Karpas-422 (cell line): ENCODE measurements around the gene PRKAG2. TPM values are rescaled to one million over a fixed set of nuclear protein-coding genes. Genes with fewer than 3 reads are reported as not detected.
A peak's percentile ranks its signal among the peaks of the same experiment; 100 is the strongest.
"Not testable (repeated sequence)": the region's sequence is repeated elsewhere in the genome, so short reads cannot be mapped to it uniquely, and the experiment has no call there.

Experiments
- DNase-seq: peaks from one replicate; pipeline ENCODE4 v3.0.0-alpha.2; 2015
- H2AFZ ChIP-seq: fragments of 200-600 bp; sonication (generic); 2 replicates; pipeline ENCODE4 v1.6.1; 2014; ENCODE audit warnings: antibody characterized with exemption, low read length, mixed read lengths
- H3K27ac ChIP-seq: fragments of 200-600 bp; sonication (generic); 2 replicates; pipeline ENCODE4 v1.5.1; 2014; ENCODE audit warnings: mild to moderate bottlenecking, low read length, moderate library complexity
- H3K27me3 ChIP-seq: fragments of 200-600 bp; sonication (generic); 2 replicates; pipeline ENCODE4 v1.6.1; 2014; ENCODE audit warnings: low read length, mixed read lengths
- H3K36me3 ChIP-seq: fragments of 200-600 bp; sonication (generic); 2 replicates; pipeline ENCODE4 v1.6.1; 2014; ENCODE audit warnings: low read length, mixed read lengths; ENCODE audit not compliant: insufficient read depth
- H3K4me1 ChIP-seq: fragments of 200-600 bp; sonication (generic); 2 replicates; pipeline ENCODE4 v1.6.1; 2014; ENCODE audit warnings: mild to moderate bottlenecking, low read length, mixed read lengths
- H3K4me2 ChIP-seq: fragments of 200-600 bp; sonication (generic); 2 replicates; pipeline ENCODE4 v1.6.1; 2014; ENCODE audit warnings: low read length, low read depth, mild to moderate bottlenecking; ENCODE audit not compliant: poor library complexity, severe bottlenecking
- H3K4me3 ChIP-seq: fragments of 200-600 bp; sonication (generic); 2 replicates; pipeline ENCODE4 v1.5.1; 2014; ENCODE audit warnings: mild to moderate bottlenecking, antibody characterized with exemption, low read length, mixed read lengths
- H3K79me2 ChIP-seq: fragments of 200-600 bp; sonication (generic); 2 replicates; pipeline ENCODE4 v1.6.1; 2014; ENCODE audit warnings: mild to moderate bottlenecking, low read length, mixed read lengths
- H3K9ac ChIP-seq: fragments of 200-600 bp; sonication (generic); 2 replicates; pipeline ENCODE4 v1.6.0; 2014; ENCODE audit warnings: low read length
- H3K9me2 ChIP-seq: fragments of 200-600 bp; sonication (generic), shearing (Covaris generic); replicated peaks from 2 replicates; pipeline ENCODE4 v1.6.0; 2014; ENCODE audit warnings: mild to moderate bottlenecking, low read length, moderate library complexity; ENCODE audit not compliant: insufficient read depth
- H3K9me3 ChIP-seq: fragments of 300-700, 200-600 bp; sonication (generic); 2 replicates; pipeline ENCODE4 v1.6.1; 2014; ENCODE audit warnings: low read length, mixed read lengths
- H4K20me1 ChIP-seq: fragments of 200-600 bp; sonication (generic); 2 replicates; pipeline ENCODE4 v1.6.1; 2014; ENCODE audit warnings: mild to moderate bottlenecking, antibody characterized with exemption, low read length, low read depth; ENCODE audit not compliant: insufficient read depth
- total RNA-seq: library from RNA; depleted of rRNA; stranded (reverse); fragments of >200 nt; shearing (Covaris generic); gene quantifications from 2 replicates; pipeline ENCODE4 v1.2.3, GENCODE V29; 2014; ENCODE audit warnings: low replicate concordance

Gene PRKAG2
- total RNA-seq, 1 experiment from 2014 or later = 6.3 TPM

DNA sequence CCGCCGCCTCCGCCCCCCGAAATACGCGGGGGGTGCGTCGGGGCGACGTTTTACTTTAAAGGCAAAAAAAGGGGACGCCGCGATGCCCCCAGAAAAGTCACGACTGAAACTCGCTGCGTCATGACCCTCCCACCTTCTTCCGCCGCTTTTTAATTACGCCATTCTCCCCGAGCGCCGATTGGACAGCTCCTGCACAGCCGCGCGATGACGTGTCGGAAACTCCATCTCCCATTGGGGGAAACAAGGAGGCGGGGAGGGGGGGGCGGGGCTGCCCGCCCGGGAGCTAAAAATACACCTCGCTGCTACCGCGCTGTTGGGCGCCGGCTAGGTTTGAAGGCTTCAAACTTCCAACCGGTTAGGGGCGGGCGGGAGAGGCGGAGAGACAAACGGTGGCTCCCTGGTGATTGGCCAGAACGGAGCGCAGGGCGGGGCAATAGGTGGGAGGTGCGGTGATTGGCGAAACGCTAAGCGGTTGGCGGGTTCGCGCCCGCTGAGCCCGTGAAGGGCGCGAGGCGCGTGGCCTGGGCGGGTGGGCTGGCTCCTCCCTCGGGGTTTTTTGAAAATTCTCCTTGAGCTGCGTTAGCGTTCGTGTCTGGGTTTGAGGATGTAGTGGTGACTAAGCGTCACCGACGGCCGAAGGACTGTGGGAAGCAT lies 357.0 kb downstream of the PRKAG2 start, which contains the start of gene RHEB:
RHEB (minus strand) TSS at position 131 of the 654 bp plus-strand sequence. CDS start 384 bp downstream, outside the sequence.
- no peaks in the 10 kb centered on the region for H3K27me3 ChIP-seq
- peak within 1 kb of the TSS; percentile 93 for H3K9ac ChIP-seq
- H3K4me3 ChIP-seq = peak within 1 kb of the TSS; percentile 99
- H3K79me2 ChIP-seq = peaks cover 41% of the 10 kb centered on the region
- H3K4me1 ChIP-seq = peaks cover 14% of the 10 kb centered on the region
- peak within 1 kb of the TSS; percentile 77 for H3K4me2 ChIP-seq
- no peaks in the 10 kb centered on the region; the same call in 1 of the 2 replicates for H3K9me3 ChIP-seq
- H3K36me3 ChIP-seq = peaks cover 14% of the 10 kb centered on the region
- peak within 1 kb of the TSS; percentile 65; the same call in 1 of the 2 replicates for H2AFZ ChIP-seq
- peak within 1 kb of the TSS; percentile 81 for H3K27ac ChIP-seq
- no peaks in the 10 kb centered on the region for H3K9me2 ChIP-seq
- peak; percentile 99 for DNase-seq
- H4K20me1 ChIP-seq = peaks cover 36% of the 10 kb centered on the region

DNA sequence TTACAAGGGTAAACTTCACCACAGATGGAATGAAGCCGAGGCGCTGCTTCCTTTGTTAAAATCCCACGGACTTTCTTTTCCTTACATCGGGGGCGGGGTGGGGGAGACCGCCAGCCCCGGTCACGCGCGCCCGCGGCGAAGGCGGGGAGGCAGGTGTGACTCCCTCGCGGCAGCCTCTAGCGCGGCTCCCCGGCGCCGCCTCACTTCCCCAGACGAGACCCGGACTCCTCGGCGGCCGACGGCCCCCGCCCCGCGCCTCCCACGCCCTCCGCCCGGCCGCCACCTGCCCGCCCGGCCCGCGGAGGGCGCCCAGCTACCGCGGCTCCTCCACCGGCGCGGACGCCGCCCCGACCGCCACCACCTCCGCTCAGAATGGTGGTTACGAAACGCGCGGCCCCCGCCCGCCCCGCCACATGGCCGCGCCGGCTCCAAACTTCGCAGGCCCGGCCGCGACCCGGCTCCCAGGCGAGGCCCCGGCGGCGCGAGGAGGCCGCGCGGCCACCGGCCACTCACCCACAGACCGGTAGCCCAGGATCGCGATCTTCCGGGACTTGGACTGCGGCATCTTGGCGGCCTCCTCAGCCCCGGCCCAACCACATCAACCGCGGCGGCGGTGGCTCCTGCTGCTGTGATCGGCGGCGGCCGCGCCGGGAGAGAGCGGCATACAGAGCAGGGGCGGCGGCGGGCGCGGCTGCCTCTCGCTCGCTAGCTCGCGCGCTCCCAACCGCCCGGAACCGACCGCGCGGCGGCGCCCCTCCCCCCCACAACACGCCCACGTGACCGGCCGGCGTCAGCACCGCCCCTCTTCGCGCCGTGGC lies 357.8 kb downstream of the PRKAG2 start:
- peaks cover 49% of the 10 kb centered on the region for H3K79me2 ChIP-seq

DNA sequence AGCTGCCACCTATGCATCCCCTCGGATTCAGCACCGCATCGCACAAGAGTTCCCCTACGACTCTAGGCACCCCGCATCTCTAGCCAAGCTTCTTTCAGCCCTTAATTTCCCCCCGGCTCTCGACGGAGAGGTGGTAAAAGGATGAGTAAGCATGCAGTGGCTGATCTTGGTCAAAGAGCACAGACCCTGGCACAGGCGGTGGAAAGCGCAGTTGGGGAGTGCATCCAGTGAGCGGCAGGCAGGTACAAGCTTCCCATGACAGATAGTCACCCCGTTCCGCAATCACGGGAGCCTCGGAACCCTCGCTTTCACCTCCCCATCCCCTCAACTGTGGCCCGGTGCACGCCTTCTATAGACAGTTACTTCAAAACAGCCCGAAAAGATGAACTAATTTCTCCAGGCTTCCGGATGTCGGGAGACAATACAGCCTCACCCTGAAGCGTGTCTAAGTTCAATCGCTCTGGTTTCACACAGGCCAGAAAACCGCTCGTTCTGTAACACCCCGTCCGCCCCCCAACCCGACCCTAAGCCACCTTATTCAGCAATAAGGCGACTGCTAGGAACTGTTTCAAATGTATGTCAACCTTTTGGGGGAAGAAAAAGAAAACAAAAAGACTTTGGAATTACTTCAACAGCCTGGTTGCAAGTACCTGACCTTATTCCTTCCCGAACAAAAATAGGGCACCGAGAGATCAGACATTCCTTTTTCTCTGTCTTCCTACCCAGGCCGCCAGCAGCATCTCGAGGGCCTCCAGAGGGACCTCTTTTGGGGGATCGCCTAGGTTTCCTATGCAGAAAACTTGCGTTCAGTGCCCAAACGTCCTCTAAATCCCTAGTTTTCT lies 358.6 kb downstream of the PRKAG2 start:
- Histone ChIP-seq H3K4me2 (peak overlapping the region; percentile 77), H3K79me2 (peaks cover 57% of the 10 kb centered on the region), H3K36me3 (peaks cover 20% of the 10 kb centered on the region), H4K20me1 (peaks cover 50% of the 10 kb centered on the region), H3K9ac (peak overlapping the region; percentile 93), H3K4me1 (peaks cover 14% of the 10 kb centered on the region), H3K9me3 (no peaks in the 10 kb centered on the region; the same call in 1 of the 2 replicates), H3K4me3 (peak overlapping the region; percentile 99), H2AFZ (no peak overlapping the region), H3K27ac (peak overlapping the region; percentile 81), H3K9me2 (no peaks in the 10 kb centered on the region), H3K27me3 (no peaks in the 10 kb centered on the region)
- peak; percentile 71 for DNase-seq

More for the DNA sequence above, 357.8 kb downstream of the PRKAG2 start:
- not testable (repeated sequence) for H3K9me2 ChIP-seq, H3K9me3 ChIP-seq, H3K27me3 ChIP-seq, H2AFZ ChIP-seq
- H3K27ac ChIP-seq = peak overlapping the region; percentile 81
- peak overlapping the region; percentile 99 for H3K4me3 ChIP-seq
- DNase-seq = peak; percentile 76
- peaks cover 42% of the 10 kb centered on the region for H4K20me1 ChIP-seq
- peaks cover 14% of the 10 kb centered on the region for H3K4me1 ChIP-seq
- peaks cover 14% of the 10 kb centered on the region for H3K36me3 ChIP-seq
- H3K9ac ChIP-seq = peak overlapping the region; percentile 93
- H3K4me2 ChIP-seq = peak overlapping the region; percentile 77

DNA sequence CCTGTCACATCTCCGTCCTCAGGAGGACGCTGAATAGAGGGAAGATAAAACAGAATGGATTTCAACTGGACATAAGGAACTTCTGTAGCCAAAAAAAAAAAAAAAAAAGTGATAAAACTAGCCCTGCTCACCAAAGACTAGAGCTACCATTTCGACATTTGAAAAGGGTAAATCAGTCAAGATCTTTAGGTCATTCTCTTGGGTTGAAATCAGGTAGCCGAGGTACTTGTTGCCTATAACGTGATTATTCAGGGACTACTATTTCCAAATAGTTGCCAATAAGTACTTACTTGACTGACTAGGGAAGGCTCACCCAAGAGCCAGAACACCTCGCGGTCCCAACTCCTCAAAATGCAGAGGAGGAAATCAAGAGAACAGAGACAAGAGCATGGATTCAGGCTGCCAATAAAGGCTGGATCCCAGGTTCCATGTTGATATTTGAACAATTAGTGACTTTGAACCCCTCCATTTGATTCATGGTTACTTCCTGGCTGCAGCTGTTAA lies 359.3 kb downstream of the PRKAG2 start:
- Histone ChIP-seq H3K4me3 (peak overlapping the region; percentile 99), H3K9me3 (no peaks in the 10 kb centered on the region; the same call in 1 of the 2 replicates), H3K9me2 (no peaks in the 10 kb centered on the region), H4K20me1 (peaks cover 55% of the 10 kb centered on the region), H3K9ac (peak overlapping the region; percentile 93), H3K27me3 (no peaks in the 10 kb centered on the region), H3K4me1 (peaks cover 14% of the 10 kb centered on the region), H3K4me2 (peak overlapping the region; percentile 77), H3K27ac (no peak overlapping the region), H3K79me2 (peaks cover 64% of the 10 kb centered on the region), H2AFZ (no peak overlapping the region), H3K36me3 (peaks cover 21% of the 10 kb centered on the region)
- no peak for DNase-seq

DNA sequence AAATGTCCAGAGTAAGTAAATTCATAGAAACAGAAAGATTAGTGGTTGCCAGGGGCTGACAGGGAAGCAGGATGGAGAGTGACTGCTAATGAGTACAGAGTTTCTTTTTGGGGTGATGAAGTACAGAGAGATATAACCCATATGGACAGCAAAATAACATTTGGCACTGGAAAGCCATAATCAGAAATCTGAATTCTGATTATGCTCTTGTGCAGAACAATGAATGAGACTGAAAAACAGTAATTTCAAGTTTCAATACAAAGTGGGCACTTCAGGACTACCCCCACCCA lies 361.7 kb downstream of the PRKAG2 start:
- Histone ChIP-seq H3K79me2 (peaks cover 88% of the 10 kb centered on the region), H3K9ac (no peak overlapping the region), H3K36me3 (peaks cover 21% of the 10 kb centered on the region), H3K4me2 (no peak overlapping the region), H3K4me1 (peaks cover 11% of the 10 kb centered on the region), H2AFZ (no peak overlapping the region), H4K20me1 (peaks cover 64% of the 10 kb centered on the region), H3K9me2 (no peaks in the 10 kb centered on the region), H3K4me3 (no peak overlapping the region), H3K9me3 (no peaks in the 10 kb centered on the region; the same call in 1 of the 2 replicates), H3K27me3 (no peaks in the 10 kb centered on the region), H3K27ac (no peak overlapping the region)
- no peak for DNase-seq

DNA sequence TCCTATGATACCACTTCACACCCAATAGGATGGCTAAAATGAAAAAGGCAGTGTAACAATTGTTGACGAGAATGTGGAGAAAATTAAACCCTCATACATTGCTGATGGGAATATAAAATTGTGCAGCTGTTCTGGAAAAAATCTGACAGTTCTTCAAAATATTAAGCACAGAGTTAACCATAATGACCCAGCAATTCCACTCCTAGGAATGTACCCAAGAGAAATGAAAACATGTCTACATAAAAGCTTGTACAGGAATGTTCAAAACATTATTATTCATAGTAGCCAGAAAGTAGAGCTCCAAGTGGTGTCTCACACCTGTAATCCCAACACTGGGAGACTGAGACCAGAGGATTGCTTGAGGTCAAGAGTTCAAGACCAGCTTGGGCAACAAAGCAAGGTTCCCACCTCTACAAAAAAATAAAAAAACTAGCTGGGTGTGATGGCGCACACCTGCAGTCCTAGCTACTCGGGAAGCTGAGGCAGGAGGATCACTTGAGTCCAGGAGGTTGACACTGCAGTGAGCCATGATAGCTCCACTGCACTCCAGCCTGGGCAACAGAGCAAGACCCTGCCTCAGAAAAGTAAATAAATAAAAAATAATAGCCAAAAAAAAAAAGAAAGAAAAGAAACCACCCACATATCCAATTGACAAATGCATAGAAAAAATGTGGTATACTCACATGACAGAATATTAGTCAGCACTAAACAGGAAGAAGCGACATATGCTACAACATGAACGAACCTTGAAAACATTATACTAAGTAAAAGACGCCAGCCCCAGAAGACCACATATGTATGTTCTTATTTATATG lies 362.2 kb downstream of the PRKAG2 start:
- Histone ChIP-seq H3K9me2 (no peaks in the 10 kb centered on the region), H3K27ac (no peak overlapping the region), H4K20me1 (peaks cover 69% of the 10 kb centered on the region), H3K9me3 (no peaks in the 10 kb centered on the region; the same call in 1 of the 2 replicates), H3K4me3 (no peak overlapping the region), H3K79me2 (peaks cover 93% of the 10 kb centered on the region), H3K4me2 (no peak overlapping the region), H3K4me1 (peaks cover 8% of the 10 kb centered on the region), H3K36me3 (peaks cover 21% of the 10 kb centered on the region), H3K27me3 (no peaks in the 10 kb centered on the region), H2AFZ (no peak overlapping the region), H3K9ac (no peak overlapping the region)
- no peak for DNase-seq

DNA sequence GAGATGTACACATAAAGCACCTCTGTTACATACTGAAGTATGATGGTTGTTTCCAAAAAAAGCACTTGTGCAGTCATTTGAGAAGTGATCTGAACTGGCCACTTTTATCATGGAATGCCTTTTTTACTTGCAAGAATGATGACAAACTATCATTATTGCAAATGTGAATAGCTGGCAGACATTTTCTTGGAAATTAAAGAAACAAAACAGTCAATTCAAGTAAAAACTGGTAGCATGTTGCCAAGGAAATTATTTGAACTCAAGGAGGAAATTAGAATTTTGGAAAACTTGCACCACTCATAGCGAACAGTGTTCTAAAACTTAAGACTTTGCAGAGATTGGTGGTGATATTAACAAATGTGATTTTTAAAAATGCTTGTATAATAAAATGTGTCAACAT lies 363.8 kb downstream of the PRKAG2 start:
- peaks cover 8% of the 10 kb centered on the region for H3K4me1 ChIP-seq
- peaks cover 68% of the 10 kb centered on the region for H4K20me1 ChIP-seq
- H3K36me3 ChIP-seq = peaks cover 21% of the 10 kb centered on the region
- H3K4me2 ChIP-seq = no peak overlapping the region
- DNase-seq = no peak
- H3K79me2 ChIP-seq = peaks cover 100% of the 10 kb centered on the region
- no peak overlapping the region for H3K4me3 ChIP-seq
- no peaks in the 10 kb centered on the region for H3K27me3 ChIP-seq
- H3K9me3 ChIP-seq = no peaks in the 10 kb centered on the region; the same call in 1 of the 2 replicates
- no peak overlapping the region for H3K9ac ChIP-seq
- no peak overlapping the region for H2AFZ ChIP-seq
- H3K9me2 ChIP-seq = no peaks in the 10 kb centered on the region
- no peak overlapping the region for H3K27ac ChIP-seq
